GM19438 (cell line): Measurements from ENCODE around the gene RNF130.
"Not testable (repeated sequence)": the region's sequence is repeated elsewhere in the genome, so short reads cannot be mapped to it uniquely, and the experiment has no call there.

ENCODE experiments used
- ATAC-seq: cut with Tn5 transposase; IDR thresholded peaks from one replicate; pipeline ENCODE4 v1.9.1; 2021; ENCODE audit warnings: low read depth; ENCODE audit not compliant: unreplicated experiment

The RNF130 gene

GRCh38 chr5:180104168-180104530 is 32.6 kb upstream of the RNF130 start:
- ATAC-seq = no peak

GRCh38 chr5:180103487-180104167 is 32.1 kb upstream of the RNF130 start:
- ATAC-seq = no peak

GRCh38 chr5:180102636-180103035 is 31.1 kb upstream of the RNF130 start:
- no peak for ATAC-seq

- no peak for ATAC-seq
Observed at GRCh38 chr5:180101451-180102105, 30.0 kb upstream of the RNF130 start.

GRCh38 chr5:180100621-180101450 is 29.3 kb upstream of the RNF130 start:
- ATAC-seq = no peak

- no peak for ATAC-seq
Observed at GRCh38 chr5:180099733-180100611, 28.4 kb upstream of the RNF130 start.

- ATAC-seq = no peak
Observed at GRCh38 chr5:180098991-180099732, 27.6 kb upstream of the RNF130 start.

GRCh38 chr5:180098526-180098925 is 27.0 kb upstream of the RNF130 start:
- no peak for ATAC-seq

- ATAC-seq = no peak
Observed at GRCh38 chr5:180097926-180098325, 26.4 kb upstream of the RNF130 start.

GRCh38 chr5:180097163-180097894 is 25.8 kb upstream of the RNF130 start:
- no peak for ATAC-seq

GRCh38 chr5:180096616-180097015 is 25.1 kb upstream of the RNF130 start:
- no peak for ATAC-seq

- no peak for ATAC-seq
Observed at GRCh38 chr5:180095545-180095944, 24.0 kb upstream of the RNF130 start.

- ATAC-seq = no peak
Observed at GRCh38 chr5:180093651-180094382, 22.3 kb upstream of the RNF130 start.

GRCh38 chr5:180093241-180093640 is 21.7 kb upstream of the RNF130 start:
- ATAC-seq = no peak

- no peak for ATAC-seq
Observed at GRCh38 chr5:180090769-180091546, 19.4 kb upstream of the RNF130 start.

GRCh38 chr5:180090098-180090768 is 18.7 kb upstream of the RNF130 start:
- no peak for ATAC-seq

- ATAC-seq = not testable (repeated sequence)
Observed at GRCh38 chr5:180089628-180090027, 18.1 kb upstream of the RNF130 start.
